MCF 10A (cell line): ENCODE data around the gene DNAJC16. TPM values are rescaled to one million over a fixed set of nuclear protein-coding genes. Genes with fewer than 3 reads are reported as not detected.

ENCODE experiments used
- BruUV-seq: library from RNA; stranded (reverse); fragments of 400-500 nt; replicated peaks from 2 replicates; lab custom pipeline; 2021; lab: Mats Ljungman, UMichigan
- CTCF ChIA-PET: fragments of 300-600 bp; sonication (Branson Sonifier 250); formaldehyde crosslinking; extraction: SDS; loops from one replicate; lab custom pipeline; 2021; ENCODE audit warnings: antibody characterized with exemption, inconsistent platforms; lab: Yijun Ruan, JAX
- POLR2A ChIA-PET: fragments of 300-600, 350-650 bp; sonication (Branson Sonifier 250); formaldehyde crosslinking; extraction: SDS; loops from one replicate; lab custom pipeline; 2020; ENCODE audit warnings: antibody characterized with exemption, inconsistent platforms; lab: Yijun Ruan, JAX
- DNase-seq: peaks from one replicate; pipeline ENCODE4 v3.0.0-alpha.2; 2018; ENCODE audit not compliant: unreplicated experiment
- H3K27ac Mint-ChIP-seq: one replicate; pipeline ENCODE4 v1.8.0; 2022; ENCODE audit warnings: mild to moderate bottlenecking, low read depth, mixed read lengths; ENCODE audit not compliant: unreplicated experiment
- H3K27me3 Mint-ChIP-seq: one replicate; pipeline ENCODE4 v1.8.0; 2022; ENCODE audit warnings: mixed read lengths; ENCODE audit not compliant: insufficient read depth, unreplicated experiment
- H3K36me3 Mint-ChIP-seq: one replicate; pipeline ENCODE4 v1.8.0; 2022; ENCODE audit warnings: mild to moderate bottlenecking, moderate library complexity, mixed read lengths; ENCODE audit not compliant: insufficient read depth, unreplicated experiment
- H3K4me1 Mint-ChIP-seq: one replicate; pipeline ENCODE4 v1.8.0; 2022; ENCODE audit warnings: mixed read lengths; ENCODE audit not compliant: insufficient read depth, unreplicated experiment
- H3K4me3 Mint-ChIP-seq: one replicate; pipeline ENCODE4 v1.8.0; 2022; ENCODE audit warnings: mild to moderate bottlenecking, moderate library complexity, mixed read lengths; ENCODE audit not compliant: unreplicated experiment
- H3K9me3 Mint-ChIP-seq: one replicate; pipeline ENCODE4 v1.8.0; 2022; ENCODE audit warnings: mixed read lengths; ENCODE audit not compliant: unreplicated experiment
- intact Hi-C: fragments of 100-400 bp; cut with micrococcal nuclease; formaldehyde crosslinking; loops from 2 replicates; pipeline ENCODE4 v1.14.1; 2022
- total RNA-seq: library from RNA; stranded (reverse); gene quantifications from 2 replicates; pipeline ENCODE4 v1.2.3, GENCODE V29; 2022
- TF ChIP-seq, protein P1 (sequence below): fragments of 200-600 bp; IDR thresholded peaks from one replicate; pipeline ENCODE4 v1.8.0; 2022; ENCODE audit warnings: antibody characterized with exemption, mild to moderate bottlenecking; ENCODE audit not compliant: unreplicated experiment

DNAJC16 gene
- total RNA-seq, 1 experiment from 2014 or later: 17.2 TPM

DNA sequence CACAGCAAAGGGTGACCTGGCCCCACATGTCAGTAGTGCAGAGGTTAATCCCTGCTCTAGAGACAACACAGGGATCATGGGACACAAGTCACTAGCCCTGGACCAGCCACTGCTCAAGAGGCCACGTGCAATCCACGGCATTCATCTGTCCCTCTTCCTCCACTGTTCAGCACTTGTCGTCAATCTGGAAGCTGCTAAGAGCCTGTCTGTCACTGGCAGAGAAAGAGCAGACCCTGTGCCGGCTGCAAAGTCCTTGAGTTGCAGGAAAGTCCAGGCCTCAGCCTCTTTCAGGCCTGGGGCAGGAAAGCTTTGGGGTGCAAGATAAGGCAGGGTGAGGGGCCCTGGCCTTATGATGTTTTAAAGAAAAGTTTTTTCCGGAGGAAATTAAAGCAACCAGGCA is 34.1 kb upstream of the DNAJC16 start:
- Mint-ChIP-seq H3K36me3 (peaks cover 5% of the 10 kb centered on the region), H3K27ac (no peak overlapping the region), H3K4me1 (no peaks in the 10 kb centered on the region), H3K9me3 (no peaks in the 10 kb centered on the region), H3K27me3 (no peaks in the 10 kb centered on the region), H3K4me3 (no peak overlapping the region)
- ChIA-PET CTCF (interaction anchor here (0.5 kb wide), 1 partner anchor 154 kb away, joined by 3 read pairs; no protein-coding TSS in a partner anchor), POLR2A (no interaction called here)
- TF ChIP-seq, protein P1, sequence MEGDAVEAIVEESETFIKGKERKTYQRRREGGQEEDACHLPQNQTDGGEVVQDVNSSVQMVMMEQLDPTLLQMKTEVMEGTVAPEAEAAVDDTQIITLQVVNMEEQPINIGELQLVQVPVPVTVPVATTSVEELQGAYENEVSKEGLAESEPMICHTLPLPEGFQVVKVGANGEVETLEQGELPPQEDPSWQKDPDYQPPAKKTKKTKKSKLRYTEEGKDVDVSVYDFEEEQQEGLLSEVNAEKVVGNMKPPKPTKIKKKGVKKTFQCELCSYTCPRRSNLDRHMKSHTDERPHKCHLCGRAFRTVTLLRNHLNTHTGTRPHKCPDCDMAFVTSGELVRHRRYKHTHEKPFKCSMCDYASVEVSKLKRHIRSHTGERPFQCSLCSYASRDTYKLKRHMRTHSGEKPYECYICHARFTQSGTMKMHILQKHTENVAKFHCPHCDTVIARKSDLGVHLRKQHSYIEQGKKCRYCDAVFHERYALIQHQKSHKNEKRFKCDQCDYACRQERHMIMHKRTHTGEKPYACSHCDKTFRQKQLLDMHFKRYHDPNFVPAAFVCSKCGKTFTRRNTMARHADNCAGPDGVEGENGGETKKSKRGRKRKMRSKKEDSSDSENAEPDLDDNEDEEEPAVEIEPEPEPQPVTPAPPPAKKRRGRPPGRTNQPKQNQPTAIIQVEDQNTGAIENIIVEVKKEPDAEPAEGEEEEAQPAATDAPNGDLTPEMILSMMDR: no peak
- intact Hi-C loops: no loop called here
- no TSS peak for BruUV-seq
- DNase-seq: no peak

DNA sequence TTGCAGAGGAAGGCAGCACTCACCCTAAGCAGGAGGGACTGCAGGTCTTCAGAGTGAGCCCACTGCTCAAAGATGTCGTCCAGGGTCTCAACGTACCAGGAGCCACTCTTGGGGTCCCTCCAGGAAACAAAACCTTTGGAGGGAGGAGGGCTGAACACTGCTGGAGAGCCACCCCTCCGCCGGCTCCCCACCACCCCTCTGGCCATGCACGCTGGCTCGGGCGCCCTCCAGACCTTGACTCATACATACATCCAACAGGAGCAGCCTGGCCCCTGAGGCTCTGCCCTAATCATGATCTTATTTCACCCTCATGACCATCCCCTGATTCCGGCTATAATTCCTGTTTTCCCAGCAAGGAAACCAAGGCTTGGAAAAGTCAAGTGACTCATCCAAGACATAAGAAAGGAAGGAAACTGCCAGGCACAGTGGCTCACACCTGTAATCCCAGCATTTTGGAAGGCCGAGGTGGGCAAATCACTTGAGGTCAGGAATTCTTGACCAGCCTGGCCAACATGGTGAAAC is 32.7 kb upstream of the DNAJC16 start:
- ChIA-PET POLR2A (no interaction called here), CTCF (no interaction called here)
- no peak for DNase-seq
- TF ChIP-seq, protein P1: no peak
- BruUV-seq: no TSS peak
- H3K36me3 Mint-ChIP-seq: peaks cover 11% of the 10 kb centered on the region
- H3K27me3 Mint-ChIP-seq: no peaks in the 10 kb centered on the region
- H3K27ac Mint-ChIP-seq: no peak overlapping the region
- H3K4me1 Mint-ChIP-seq: no peaks in the 10 kb centered on the region
- no peaks in the 10 kb centered on the region for H3K9me3 Mint-ChIP-seq
- intact Hi-C loops: no loop called here
- H3K4me3 Mint-ChIP-seq: no peak overlapping the region

DNA sequence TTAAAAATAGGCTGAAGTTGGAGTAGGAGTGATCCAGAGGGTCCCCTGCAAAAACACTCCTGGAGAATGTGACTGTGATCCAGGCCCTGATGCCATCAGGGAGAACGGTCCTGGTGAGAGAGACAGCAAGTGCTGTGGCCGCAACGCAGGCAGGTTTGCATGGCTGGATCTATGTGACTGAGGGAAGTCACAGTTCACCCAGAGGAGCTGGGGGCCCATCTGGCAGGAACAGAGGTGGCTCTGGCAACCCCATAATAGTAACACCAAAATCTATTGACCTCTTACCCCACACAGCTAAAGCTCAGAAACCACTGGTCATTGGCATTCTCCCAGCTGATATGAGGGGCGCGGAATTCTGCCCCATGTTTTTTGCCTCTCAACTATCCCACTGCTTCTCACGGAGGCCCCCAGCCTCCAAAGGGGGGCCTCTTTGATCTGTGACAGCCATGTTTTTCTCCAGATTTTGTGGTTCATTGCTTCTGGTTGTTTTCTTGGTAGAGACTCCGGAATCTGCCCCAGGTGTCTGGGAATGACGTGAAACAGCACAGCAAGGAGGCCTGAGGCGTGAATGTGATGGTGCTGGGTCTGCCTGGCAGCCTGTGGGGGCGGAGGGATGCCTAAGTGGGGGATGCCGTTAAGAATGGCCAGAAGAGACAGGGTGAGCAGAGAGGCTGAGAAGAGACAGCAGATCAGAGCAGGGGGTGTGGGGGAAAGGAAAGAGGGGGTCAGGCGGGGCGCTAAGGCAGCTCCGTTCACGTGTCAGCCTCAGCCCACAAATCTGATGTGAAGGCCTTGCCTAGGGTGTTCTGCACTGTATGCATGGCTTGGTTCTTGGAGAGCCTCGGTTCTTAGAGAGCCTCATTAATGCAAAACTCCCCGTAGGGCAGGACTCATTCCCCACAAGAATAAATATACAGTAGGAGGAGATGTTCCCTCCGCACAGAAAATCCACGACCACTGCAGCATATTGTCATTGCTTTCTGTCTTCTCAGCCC is 26.2 kb upstream of the DNAJC16 start:
- no peak overlapping the region for H3K27ac Mint-ChIP-seq
- H3K27me3 Mint-ChIP-seq: no peaks in the 10 kb centered on the region
- H3K9me3 Mint-ChIP-seq: no peaks in the 10 kb centered on the region
- intact Hi-C loops: loop anchor here (1.0 to 10.0 kb wide), 2 partner anchors 66 to 177 kb away; partner anchors contain the start of gene CTRC
- no peaks in the 10 kb centered on the region for H3K4me1 Mint-ChIP-seq
- ChIA-PET POLR2A (no interaction called here), CTCF (interaction anchor here (1.0 to 1.3 kb wide), 3 partner anchors 12 to 177 kb away, joined by 4 to 5 read pairs (median 4); no protein-coding TSS in a partner anchor)
- no peak overlapping the region for H3K4me3 Mint-ChIP-seq
- peaks cover 19% of the 10 kb centered on the region for H3K36me3 Mint-ChIP-seq
- DNase-seq: no peak
- TF ChIP-seq, protein P1: no peak
- no TSS peak for BruUV-seq
